HG03460 (cell line): ENCODE results near the gene PIWIL1.

ENCODE experiments used
- ATAC-seq: cut with Tn5 transposase; IDR thresholded peaks from one replicate; pipeline ENCODE4 v1.9.1; 2021; ENCODE audit not compliant: unreplicated experiment

The PIWIL1 gene

GRCh38 chr12:130369816-130370215 is 32.1 kb downstream of the PIWIL1 start:
- ATAC-seq = no peak

DNA sequence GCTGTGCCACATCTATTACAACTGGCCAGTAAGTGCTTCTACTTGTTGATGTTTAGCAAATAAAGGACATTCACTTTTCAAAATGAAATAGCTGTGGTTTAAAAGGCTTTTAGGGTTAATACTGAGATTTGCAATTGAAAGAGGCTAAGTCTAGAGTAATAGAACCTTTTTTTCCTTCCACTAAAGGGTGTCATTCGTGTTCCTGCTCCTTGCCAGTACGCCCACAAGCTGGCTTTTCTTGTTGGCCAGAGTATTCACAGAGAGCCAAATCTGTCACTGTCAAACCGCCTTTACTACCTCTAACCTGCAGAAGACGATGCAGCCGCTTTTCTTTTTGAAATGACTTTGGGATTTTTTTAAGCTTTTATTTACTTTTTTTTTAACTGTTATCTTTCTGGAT is 33.6 kb downstream of the PIWIL1 start:
- no peak for ATAC-seq

GRCh38 chr12:130372936-130373335 is 35.2 kb downstream of the PIWIL1 start:
- no peak for ATAC-seq

- no peak for ATAC-seq
These were observed 36.4 kb downstream of the PIWIL1 start for GRCh38 chr12:130374083-130374482.

DNA sequence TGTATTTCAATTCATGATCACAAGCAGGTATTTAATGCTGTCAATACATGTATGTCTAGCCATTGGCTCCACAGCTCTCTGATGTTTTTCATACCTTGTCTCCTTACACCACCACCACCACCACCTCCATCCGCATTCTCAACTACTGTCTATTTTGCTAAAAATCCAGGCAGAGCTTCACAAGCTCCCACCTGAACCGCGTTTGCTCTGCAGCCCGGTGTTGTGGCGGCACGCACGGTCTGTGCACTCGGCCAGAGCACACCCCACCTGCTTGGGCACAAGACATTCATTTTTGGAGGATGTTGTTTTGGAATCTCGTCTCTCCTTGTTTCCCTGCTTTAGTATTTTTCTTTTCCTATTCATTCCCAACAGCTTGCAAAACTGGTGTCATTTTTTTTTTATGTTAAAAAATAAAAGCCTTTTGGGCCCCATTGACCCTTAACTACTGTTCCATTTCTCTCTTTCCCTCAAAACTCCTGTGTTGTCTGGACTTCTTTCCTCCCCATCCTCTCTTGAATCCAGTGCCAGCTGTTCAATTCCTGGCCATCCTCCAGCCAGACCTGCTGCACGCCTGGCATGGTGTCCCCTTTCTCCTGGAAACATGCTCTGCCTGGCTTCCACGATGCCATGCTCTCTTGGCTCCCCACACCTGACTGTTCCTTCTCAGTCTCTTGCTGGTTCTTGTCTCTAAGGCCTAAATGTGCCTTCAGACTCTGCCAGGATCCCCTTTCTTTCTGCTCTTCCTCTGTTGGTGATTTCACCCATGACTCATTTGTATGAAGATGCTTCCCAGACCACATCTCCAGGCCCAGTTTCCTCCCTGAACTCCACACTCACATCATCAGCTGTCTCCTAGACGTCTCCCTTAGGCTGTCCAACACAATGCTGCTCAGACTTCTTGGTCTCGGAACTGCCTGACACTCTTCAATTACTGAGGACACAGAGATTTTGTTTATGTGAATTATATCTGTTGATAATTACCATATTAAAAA is 37.9 kb downstream of the PIWIL1 start:
- ATAC-seq = no peak

DNA sequence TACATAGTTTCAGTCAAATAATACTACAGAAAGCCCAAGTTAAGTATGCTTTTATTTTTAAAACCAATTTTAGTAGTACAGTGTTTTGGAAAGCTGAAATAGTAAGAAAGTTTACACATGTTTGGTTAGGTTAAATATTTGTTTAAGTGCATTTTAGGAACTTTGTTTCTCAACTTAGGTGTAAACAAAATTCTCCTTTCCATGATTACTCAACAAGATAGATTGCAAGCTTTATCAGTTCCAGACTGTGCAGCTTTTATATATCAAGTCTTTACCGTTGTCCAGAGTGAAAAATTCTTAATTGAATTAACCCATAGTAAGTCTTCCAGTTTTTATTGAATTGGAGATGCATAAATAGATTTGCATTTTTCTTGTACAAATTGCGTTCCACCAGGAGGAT is 45.1 kb downstream of the PIWIL1 start:
- no peak for ATAC-seq

GRCh38 chr12:130384234-130384633 is 46.5 kb downstream of the PIWIL1 start:
- ATAC-seq = no peak

- ATAC-seq = no peak
These were observed 47.5 kb downstream of the PIWIL1 start for GRCh38 chr12:130385193-130385592.

DNA sequence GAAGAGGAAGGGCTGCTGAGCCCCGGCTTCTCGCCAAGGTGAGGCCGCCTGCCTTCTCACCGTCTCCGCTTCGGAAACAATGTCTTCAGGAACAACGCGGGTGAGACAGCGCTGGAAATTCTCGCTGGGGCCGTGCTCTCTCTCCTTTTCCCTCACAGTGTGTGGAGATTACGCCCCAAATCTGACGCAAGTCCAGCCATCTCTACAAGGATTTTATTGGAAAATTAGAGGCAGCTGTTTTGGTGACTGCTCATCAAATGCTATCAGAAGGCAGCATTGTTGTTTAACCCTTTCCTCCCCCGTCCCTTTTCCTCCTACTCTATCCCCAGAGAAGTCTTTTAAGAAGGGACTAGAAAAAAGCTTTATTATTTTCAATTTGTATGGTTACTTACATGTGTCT is 53.5 kb downstream of the PIWIL1 start:
- no peak for ATAC-seq

GRCh38 chr12:130394906-130395305 is 57.2 kb downstream of the PIWIL1 start:
- no peak for ATAC-seq

DNA sequence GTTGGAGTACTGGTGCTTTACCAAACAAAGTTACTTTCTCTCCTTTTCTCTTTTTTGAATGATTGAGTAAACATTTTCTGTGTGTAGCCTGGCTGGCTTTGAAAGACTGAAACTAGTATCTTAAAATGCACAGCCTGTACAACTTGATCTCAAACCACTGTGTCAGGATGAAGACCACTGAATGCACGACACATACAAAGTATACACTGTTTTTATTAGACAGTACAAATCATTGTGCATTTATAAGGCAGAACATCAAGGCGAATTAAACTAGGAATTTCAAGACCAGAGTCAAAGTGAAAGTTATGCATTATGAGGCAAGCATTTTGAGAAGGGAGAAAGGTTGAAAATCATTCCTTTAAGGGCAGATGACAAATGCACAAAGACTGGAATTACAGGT is 59.0 kb downstream of the PIWIL1 start:
- no peak for ATAC-seq

DNA sequence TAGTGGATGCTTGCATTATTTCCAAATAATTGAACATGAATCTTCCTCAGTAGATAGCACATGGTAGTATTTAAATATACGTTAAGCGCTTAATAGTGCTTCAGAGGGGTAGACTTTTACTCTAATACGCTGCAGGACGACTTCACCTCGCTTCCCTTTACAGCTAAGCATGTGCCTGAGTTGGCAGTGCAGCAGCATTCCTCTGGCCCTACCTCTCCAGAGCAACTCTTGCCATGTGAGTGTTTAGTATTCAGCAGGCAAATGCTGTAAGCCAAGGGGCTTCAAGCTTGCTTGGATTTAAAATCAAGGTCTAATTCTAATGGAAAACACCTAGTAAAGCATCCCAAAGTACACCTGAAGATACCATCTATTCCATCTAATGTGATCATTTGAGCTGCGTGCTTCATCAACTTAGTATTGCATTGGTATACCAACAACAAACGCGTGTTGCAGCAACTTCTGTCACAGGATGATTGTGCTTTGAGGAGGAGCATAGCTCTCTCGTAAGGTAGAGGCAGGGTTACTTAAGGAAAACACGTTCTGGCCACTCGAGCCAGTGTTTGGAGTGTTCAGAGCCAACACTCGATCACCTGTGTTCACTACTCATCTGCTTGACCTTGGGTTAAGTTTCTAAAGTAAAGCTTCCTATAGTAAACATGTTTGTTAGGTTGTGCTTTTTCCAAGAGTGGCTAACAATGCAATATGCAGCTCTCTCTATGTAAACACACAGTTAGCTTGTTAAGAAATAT is 60.6 kb downstream of the PIWIL1 start:
- no peak for ATAC-seq

DNA sequence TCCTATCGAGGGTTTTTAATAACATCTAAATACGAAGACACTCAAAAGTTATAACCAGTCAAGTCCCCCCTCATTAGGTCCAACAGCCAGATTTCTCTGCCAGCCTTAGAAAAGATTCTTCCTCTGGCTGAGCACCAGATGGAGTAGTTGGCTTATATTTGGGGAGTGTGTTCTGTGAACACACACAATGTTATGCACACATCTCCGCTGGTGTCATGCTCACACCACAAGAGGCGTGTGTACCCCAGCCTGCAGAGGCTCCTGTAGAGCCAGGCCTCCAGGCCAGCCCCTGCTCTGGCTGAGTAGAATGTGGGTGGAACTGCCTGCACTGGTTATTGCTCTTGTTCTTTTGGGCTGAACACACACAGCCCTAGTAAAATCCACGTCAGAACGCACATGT is 64.0 kb downstream of the PIWIL1 start:
- no peak for ATAC-seq

DNA sequence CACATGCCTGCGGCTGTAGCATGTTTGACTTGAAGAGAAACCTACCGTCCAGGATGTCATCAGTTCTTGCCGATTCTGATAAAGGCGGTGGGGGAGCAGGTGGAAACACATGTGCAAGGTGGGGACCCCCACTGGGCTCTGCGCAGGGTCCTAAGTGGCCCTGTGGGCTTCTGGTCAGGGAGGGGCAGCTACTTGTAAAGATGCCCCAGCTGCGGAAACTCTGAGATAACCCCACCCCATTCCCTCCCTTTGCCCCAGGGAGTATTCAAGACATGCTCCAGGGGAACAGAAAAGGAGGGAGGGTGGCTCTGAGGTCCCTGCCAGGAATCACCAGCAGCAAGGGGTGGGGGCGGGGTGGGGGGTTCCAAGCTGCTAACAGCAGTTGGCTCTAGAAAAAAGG is 67.6 kb downstream of the PIWIL1 start:
- no peak for ATAC-seq

DNA sequence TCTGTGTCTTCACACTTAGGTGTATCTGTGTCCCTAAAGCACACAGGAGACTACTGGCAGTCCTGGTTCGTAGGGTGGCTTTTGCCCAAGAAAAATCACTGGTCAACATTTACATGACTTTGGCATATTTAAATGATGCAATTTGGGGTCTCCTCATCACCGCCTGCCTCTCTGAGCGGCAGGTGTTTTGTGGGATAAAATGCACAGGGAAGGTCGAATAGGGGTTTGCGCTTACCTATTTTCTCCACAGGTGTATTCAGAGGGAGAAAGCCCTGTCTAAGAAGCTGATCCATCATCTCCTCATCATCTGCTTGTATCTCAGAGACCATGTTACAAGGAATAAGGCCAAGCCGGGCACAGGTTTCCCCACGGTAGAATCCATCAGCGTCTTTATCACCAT is 74.7 kb downstream of the PIWIL1 start:
- no peak for ATAC-seq

GRCh38 chr12:130413909-130414308 is 76.2 kb downstream of the PIWIL1 start:
- ATAC-seq = no peak

DNA sequence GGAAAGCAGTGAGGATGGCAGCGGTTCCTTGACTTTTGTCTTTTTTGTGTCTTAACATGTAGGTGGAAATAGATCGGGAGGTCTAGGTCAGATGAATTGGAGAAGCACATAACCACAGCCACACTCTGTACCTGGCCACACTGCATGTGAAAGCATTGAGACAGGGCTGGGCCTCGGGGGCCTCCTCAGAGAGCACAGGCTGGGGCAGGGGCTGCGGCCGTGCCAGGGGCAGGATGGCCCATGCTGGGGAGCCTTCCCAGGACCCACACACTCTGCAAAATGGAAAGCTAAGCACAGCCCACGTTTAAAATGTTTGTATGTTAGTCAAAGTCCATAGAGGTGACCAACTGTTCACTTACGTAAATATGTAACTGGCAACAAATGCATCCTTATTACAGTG is 76.7 kb downstream of the PIWIL1 start:
- no peak for ATAC-seq

GRCh38 chr12:130418251-130418650 is 80.6 kb downstream of the PIWIL1 start:
- ATAC-seq = no peak

DNA sequence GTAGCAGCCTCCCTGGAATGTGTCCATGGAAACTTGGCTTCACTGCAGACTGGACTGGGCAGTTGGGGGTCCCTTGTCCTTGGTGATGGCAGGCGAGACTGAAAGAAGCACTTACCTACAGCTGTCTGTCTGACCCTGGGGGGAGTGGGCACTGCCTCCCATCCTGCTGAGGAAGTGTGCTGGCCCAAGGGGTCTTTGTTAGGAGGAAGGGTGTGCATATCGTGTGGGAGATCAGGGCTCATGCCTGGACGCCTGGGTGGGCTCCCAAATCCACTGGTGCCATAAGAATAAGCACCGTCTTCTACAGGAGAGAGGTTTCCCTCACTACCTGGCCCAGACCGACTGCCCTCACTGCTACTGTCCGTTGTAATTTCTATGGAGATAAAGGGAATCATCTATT is 81.4 kb downstream of the PIWIL1 start:
- ATAC-seq = no peak

DNA sequence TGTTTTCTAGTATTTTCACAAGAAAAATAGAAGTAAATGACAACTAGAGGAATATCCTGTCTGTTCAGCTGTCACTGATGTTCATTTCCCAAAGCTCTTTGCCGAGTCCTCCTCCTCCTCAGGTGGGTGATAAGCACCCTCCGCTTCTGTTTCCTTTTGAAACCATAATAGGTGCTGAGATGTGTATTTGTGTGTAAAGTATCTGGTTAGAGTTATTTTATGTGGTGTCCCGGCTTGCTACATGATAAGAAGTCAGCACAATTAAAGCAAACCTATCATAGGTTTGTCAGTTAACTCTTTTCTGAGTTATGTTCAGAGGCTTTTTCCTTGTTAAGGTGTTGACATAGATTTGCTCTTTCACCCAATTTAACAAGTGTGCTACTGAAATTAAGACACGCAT is 82.4 kb downstream of the PIWIL1 start:
- no peak for ATAC-seq

DNA sequence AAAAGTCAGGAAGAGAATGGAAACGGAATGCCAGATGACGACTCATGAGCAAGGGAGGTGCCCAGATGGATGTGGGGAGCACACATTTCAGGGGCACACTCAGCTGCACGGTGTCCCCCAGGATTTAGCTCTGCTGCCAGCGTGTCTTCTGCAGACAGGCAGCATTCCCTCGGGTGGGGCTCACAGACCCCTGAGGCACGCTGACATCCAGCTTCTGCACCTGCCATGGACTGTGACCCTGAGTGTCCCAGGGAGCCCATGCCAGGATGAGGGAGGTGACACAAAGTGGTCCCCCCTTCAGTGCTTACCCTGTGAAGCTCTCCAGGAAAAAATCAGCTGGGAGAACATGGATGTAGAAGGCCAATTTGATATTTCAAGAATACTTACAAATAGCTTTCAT is 84.2 kb downstream of the PIWIL1 start:
- no peak for ATAC-seq
